ENCODE measurements around the gene HBA1.
"Not testable (repeated sequence)": the region's sequence is repeated elsewhere in the genome, so short reads cannot be mapped to it uniquely, and the experiment has no call there.

HBA1 gene

GRCh38 chr16:204046-204445, 27.6 kb downstream of the HBA1 start:
- DNase-seq (ENCODE audit: low spot score) = not testable (repeated sequence)

GRCh38 chr16:209359-209758, 32.9 kb downstream of the HBA1 start:
- DNase-seq (ENCODE audit: low spot score) = not testable (repeated sequence)

- not testable (repeated sequence) for DNase-seq (ENCODE audit: low spot score)
These were observed 35.2 kb downstream of the HBA1 start for GRCh38 chr16:211631-212180.

- DNase-seq (ENCODE audit: low spot score) = no peak
These were observed 36.5 kb downstream of the HBA1 start for GRCh38 chr16:212999-213398.

- DNase-seq (ENCODE audit: low spot score) = no peak
These were observed 43.5 kb downstream of the HBA1 start for GRCh38 chr16:220021-220420.

Data from pons (tissue), 1 donor.